GM04503 (cell line): ENCODE results near the gene IPPK.
"Not testable (repeated sequence)": the region's sequence is repeated elsewhere in the genome, so short reads cannot be mapped to it uniquely, and the experiment has no call there.

Source experiments
- DNase-seq: peaks from one replicate; pipeline ENCODE4 v3.0.0-alpha.2; 2012; ENCODE audit warnings: low read depth

Gene IPPK

DNA sequence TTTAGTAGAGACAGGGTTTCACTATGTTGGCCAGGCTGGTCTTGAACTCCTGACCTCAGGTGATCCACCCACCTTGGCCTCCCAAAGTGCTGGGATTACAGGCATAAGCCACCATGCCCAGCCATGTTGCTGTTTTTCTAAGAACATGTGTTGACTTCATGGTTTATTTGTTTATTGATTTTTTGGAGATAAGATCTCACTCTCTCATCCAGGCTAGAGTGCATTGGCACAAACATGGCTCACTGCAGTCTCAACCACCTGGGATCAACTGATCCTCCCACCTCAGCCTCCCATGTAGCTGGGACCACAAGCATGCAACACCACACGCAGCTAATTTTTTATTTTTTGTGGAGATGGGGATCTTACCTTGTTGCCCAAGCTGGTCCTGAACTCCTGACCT lies 74.9 kb downstream of the IPPK start:
- DNase-seq, result not testable (repeated sequence)

DNA sequence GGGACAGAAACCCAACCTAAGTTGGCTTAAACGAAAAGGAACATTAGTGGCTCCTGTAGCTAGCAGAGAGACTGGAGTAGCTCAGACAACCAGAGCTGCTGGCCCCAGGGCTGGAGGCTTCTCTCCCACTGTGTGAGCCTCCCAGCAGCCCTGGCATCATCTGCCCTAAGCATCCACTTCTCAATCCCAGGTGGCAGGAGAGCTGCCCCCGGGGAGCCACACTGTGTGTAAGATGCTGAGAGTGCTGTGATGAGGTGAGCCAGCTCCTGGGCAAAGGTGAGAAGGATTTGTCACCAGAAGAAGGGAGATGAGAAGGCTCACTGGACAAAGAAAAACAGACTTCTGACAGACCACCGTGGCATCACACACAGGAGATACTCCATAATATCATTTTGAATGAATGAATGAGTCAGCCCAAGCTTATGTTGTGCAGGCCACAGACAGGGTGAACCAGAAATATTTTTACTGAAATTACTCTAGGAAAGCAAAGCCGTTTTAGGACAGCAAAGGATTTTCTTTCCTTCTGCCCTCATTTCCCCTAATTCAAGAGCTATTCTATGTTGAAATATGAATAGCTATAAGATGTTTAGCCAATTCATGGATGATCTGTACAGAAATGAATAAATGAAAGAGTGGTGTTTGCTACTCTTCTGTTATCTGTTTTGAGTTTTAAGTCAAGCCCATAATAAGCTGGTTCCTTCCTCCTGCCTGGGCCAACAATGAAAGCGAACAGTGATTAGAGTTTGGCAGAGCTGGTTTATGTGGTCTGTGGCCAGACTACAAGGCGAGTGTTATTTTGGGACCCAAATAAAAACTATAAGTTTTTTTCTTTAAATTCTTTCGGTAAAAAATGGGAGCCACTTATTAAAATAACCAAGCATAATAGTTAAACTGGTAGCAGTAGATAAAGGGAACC lies 76.7 kb downstream of the IPPK start:
- no peak for DNase-seq

DNA sequence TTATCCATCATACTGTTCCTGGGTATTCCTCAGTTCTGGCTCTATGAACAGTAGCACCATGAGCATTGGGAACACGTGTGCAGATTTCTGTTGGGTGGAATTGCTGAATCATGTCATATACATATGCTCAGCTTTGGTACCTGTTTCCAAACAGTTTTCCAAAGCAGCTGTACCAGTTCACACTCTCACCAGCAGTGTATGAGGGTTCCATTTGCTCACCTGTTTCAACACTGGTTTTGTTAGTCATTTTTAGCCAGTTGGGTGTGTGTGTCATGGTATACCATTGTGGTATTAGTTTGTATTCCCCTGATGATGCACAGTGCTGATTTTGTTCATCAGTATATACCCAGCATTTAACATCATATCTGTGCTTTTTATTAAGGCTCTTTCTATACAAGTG lies 77.4 kb downstream of the IPPK start:
- no peak for DNase-seq

DNA sequence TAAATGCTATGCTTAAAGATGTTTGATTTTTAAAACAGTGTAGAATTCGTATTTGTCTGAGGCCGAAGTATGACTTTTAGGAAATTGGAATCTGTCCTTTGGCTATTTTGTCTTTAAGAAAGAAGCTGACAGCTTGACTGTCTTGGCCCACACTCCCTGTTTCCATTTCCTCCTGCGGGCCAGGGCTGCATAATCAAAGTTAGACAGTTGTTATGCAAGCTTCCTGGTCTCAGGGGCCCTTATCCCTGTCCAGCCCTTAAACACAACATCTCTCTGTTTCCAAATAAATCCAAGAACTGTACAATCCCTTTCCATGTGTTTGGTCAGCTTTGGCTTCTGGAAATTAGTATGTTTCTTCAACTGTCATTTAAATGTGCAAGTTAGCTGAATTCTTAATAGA lies 79.6 kb downstream of the IPPK start:
- DNase-seq, result no peak

DNA sequence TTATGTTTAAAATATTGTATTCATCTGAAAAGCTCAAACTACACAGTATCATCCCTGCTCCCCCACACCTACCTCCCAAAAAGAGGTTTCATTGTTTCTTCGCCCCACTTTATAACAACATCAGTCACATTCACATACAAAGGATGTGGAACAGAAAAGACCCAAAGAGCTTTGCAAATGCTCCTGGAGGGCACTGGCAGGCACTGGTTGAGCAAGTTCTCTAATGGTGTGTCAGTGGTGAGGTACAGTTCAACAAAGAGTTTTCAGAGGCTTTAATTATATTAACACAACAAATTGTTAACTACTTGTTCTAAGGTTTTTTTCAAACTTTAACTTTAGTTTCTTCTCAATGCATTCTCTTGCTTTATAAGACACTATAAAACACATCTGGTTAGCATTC lies 80.0 kb downstream of the IPPK start:
- no peak for DNase-seq

DNA sequence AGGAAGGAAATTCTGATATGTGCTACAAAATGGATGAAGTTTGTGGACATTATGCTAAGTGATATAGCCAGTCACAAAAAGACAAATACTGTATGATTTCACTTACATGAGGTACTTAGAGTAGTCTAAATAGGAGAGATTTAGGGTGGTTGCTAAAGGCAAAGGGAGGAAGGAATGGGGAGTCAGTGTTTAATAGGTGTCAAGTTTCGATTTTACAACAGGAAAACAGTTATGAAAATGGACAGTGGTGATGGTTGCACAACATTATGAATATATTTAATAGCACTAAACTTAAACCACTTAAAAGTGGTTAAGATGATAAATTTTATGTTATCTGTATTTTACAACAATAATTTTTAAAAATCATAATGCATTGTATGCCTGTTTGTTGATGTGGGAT lies 93.8 kb downstream of the IPPK start:
- DNase-seq, result no peak

DNA sequence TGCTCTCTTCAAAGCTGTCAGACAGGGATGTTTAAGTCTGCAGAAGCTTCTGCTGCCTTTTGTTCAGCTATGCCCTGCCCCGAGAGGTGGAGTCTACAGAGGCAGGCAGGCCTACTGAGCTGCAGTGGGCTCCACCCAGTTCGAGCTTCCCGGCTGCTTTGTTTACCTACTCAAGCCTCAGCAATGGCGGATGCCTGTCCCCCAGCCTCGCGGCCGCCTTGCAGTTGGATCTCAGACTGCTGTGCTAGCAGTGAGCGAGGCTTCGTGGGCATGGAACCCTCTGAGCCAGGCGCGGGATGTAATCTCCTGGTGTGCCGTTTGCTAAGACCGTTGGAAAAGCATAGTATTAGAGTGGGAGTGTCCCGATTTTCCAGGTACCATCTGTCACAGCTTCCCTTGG lies 96.3 kb downstream of the IPPK start:
- not testable (repeated sequence) for DNase-seq

DNA sequence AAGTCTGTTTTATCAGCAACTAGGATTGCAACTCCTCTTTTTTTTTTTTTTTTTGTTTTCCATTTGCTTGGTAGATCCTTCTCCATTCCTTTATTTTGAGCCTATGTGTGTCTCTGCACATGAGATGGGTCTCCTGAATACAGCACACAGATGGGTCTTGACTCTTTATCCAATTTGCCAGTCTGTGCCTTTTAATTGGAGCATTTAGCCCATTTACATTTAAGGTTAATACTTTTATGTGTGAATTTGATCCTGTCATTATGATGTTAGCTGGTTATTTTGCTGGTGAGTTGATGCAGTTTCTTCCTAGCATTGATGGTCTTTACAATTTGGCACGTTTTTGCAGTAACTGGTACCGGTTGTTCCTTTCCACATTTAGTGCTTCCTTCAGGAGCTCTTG lies 98.1 kb downstream of the IPPK start:
- not testable (repeated sequence) for DNase-seq

DNA sequence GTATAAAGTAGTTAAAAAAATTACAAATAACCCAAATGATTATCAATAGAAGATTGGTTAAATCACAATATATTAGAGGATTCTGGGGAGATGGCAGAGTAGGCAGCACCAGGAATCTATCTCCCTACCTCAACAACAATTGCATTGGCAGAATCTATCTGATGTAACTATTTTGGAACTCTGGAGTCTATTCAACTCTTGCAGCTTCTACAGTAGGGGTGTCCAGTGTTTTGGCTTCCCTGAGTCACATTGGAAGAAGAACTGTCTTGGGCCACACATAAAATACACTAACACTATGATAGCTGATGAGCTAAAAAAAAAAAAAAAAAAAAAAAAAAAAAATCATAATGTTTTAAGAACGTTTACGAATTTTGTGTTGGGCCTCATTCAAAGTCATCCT lies 104.9 kb downstream of the IPPK start:
- DNase-seq, result peak; percentile 45

DNA sequence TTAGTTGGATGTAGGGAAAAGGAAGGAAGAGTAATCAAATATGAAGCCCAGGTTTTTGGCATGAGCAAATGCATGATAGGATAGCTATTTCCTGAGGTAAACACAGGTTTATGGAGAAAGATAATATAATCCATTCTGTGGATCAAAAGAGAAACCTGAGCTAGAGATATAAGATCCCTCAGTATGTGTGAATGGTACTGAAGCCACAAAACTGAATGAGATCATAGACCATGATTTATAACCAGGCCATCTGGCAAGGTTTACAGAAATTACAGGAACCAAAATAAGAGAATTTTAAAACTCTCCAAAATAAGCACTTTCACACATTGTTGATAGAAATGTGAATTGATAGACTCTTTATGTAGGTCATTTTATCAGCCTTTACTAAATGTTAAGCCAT lies 105.4 kb downstream of the IPPK start:
- no peak for DNase-seq
